Adipocyte (in vitro differentiated cells): Measurements from ENCODE around the gene CCDC110.

Source experiments
- DNase-seq: peaks from one replicate; pipeline ENCODE4 v3.0.0-alpha.2; 2015; ENCODE audit warnings: low read depth
- H3K27me3 ChIP-seq: replicated peaks from 2 replicates; pipeline ENCODE4 v1.7.0; 2013; ENCODE audit warnings: mild to moderate bottlenecking, low read length, moderate library complexity; ENCODE audit not compliant: control insufficient read depth, insufficient read depth
- H3K36me3 ChIP-seq: 2 replicates; pipeline ENCODE4 v1.7.0; 2013; ENCODE audit warnings: low read length, mild to moderate bottlenecking, moderate library complexity; ENCODE audit not compliant: control insufficient read depth, insufficient read depth, severe bottlenecking
- H3K4me1 ChIP-seq: 2 replicates; pipeline ENCODE4 v1.7.0; 2013; ENCODE audit warnings: mild to moderate bottlenecking, low read length, moderate library complexity; ENCODE audit not compliant: control insufficient read depth, insufficient read depth
- H3K4me3 ChIP-seq: 2 replicates; pipeline ENCODE4 v1.7.0; 2013; ENCODE audit warnings: mild to moderate bottlenecking, low read length, moderate library complexity
- H3K9ac ChIP-seq: 2 replicates; pipeline ENCODE4 v1.7.0; 2013; ENCODE audit warnings: mild to moderate bottlenecking, low read length, moderate library complexity
- H3K9me3 ChIP-seq: 2 replicates; pipeline ENCODE4 v1.7.0; 2013; ENCODE audit warnings: mild to moderate bottlenecking, low read length, moderate library complexity; ENCODE audit not compliant: control insufficient read depth

CCDC110 gene

GRCh38 chr4:185470501-185471195 is 885 bp downstream of the CCDC110 start:
- Histone ChIP-seq H3K4me3 (peak overlapping the region; percentile 90), H3K9me3 (no peaks in the 10 kb centered on the region), H3K9ac (peak overlapping the region; percentile 76), H3K36me3 (no peaks in the 10 kb centered on the region), H3K27me3 (no peaks in the 10 kb centered on the region), H3K4me1 (peaks cover 13% of the 10 kb centered on the region)
- peak; percentile 60 for DNase-seq

GRCh38 chr4:185469580-185470154 is 1.9 kb downstream of the CCDC110 start:
- no peaks in the 10 kb centered on the region for H3K9me3 ChIP-seq
- H3K4me1 ChIP-seq = peaks cover 13% of the 10 kb centered on the region
- H3K4me3 ChIP-seq = no peak overlapping the region
- no peaks in the 10 kb centered on the region for H3K27me3 ChIP-seq
- H3K9ac ChIP-seq = no peak overlapping the region
- no peaks in the 10 kb centered on the region for H3K36me3 ChIP-seq
- DNase-seq = no peak

- Histone ChIP-seq H3K27me3 (no peaks in the 10 kb centered on the region), H3K9me3 (no peaks in the 10 kb centered on the region), H3K4me3 (no peak overlapping the region), H3K9ac (no peak overlapping the region), H3K36me3 (no peaks in the 10 kb centered on the region), H3K4me1 (peaks cover 13% of the 10 kb centered on the region)
- no peak for DNase-seq
Measured at GRCh38 chr4:185468999-185469398, 2.5 kb downstream of the CCDC110 start.

GRCh38 chr4:185467991-185468390 is 3.5 kb downstream of the CCDC110 start:
- peaks cover 13% of the 10 kb centered on the region for H3K4me1 ChIP-seq
- no peak overlapping the region for H3K4me3 ChIP-seq
- no peaks in the 10 kb centered on the region for H3K36me3 ChIP-seq
- no peak overlapping the region for H3K9ac ChIP-seq
- no peaks in the 10 kb centered on the region for H3K27me3 ChIP-seq
- no peaks in the 10 kb centered on the region for H3K9me3 ChIP-seq
- no peak for DNase-seq

- Histone ChIP-seq H3K36me3 (no peaks in the 10 kb centered on the region), H3K4me1 (peaks cover 13% of the 10 kb centered on the region), H3K9ac (peak overlapping the region; percentile 37), H3K27me3 (no peaks in the 10 kb centered on the region), H3K9me3 (no peaks in the 10 kb centered on the region), H3K4me3 (peak overlapping the region; percentile 64)
- DNase-seq = peak; percentile 30
Measured at GRCh38 chr4:185467101-185467500, 4.4 kb downstream of the CCDC110 start.

- H3K9ac ChIP-seq = no peak overlapping the region
- H3K36me3 ChIP-seq = no peaks in the 10 kb centered on the region
- peaks cover 13% of the 10 kb centered on the region for H3K4me1 ChIP-seq
- no peak overlapping the region for H3K4me3 ChIP-seq
- no peaks in the 10 kb centered on the region for H3K9me3 ChIP-seq
- no peak for DNase-seq
- H3K27me3 ChIP-seq = no peaks in the 10 kb centered on the region
Measured at GRCh38 chr4:185465707-185466106, 5.8 kb downstream of the CCDC110 start.

- H3K9me3 ChIP-seq = no peaks in the 10 kb centered on the region
- no peak overlapping the region for H3K4me3 ChIP-seq
- no peaks in the 10 kb centered on the region for H3K27me3 ChIP-seq
- peaks cover 11% of the 10 kb centered on the region for H3K4me1 ChIP-seq
- no peak overlapping the region for H3K9ac ChIP-seq
- DNase-seq = peak; percentile 30
- no peaks in the 10 kb centered on the region for H3K36me3 ChIP-seq
Measured at GRCh38 chr4:185464887-185465286, 6.6 kb downstream of the CCDC110 start.

- Histone ChIP-seq H3K9ac (no peak overlapping the region), H3K9me3 (no peaks in the 10 kb centered on the region), H3K4me1 (peaks cover 11% of the 10 kb centered on the region), H3K36me3 (no peaks in the 10 kb centered on the region), H3K27me3 (no peaks in the 10 kb centered on the region), H3K4me3 (no peak overlapping the region)
- no peak for DNase-seq
Measured at GRCh38 chr4:185464183-185464582, 7.3 kb downstream of the CCDC110 start.

GRCh38 chr4:185463541-185463940 is 8.0 kb downstream of the CCDC110 start:
- DNase-seq = no peak
- Histone ChIP-seq H3K4me1 (peaks cover 11% of the 10 kb centered on the region), H3K9me3 (no peaks in the 10 kb centered on the region), H3K27me3 (no peaks in the 10 kb centered on the region), H3K9ac (no peak overlapping the region), H3K4me3 (no peak overlapping the region), H3K36me3 (no peaks in the 10 kb centered on the region)

GRCh38 chr4:185461565-185461964 is 10.0 kb downstream of the CCDC110 start:
- Histone ChIP-seq H3K4me1 (peaks cover 1% of the 10 kb centered on the region), H3K27me3 (no peaks in the 10 kb centered on the region), H3K9ac (no peak overlapping the region), H3K4me3 (no peak overlapping the region), H3K9me3 (no peaks in the 10 kb centered on the region), H3K36me3 (no peaks in the 10 kb centered on the region)
- DNase-seq = no peak

GRCh38 chr4:185457136-185457535 is 14.4 kb downstream of the CCDC110 start:
- DNase-seq = no peak

GRCh38 chr4:185456131-185456530 is 15.4 kb downstream of the CCDC110 start:
- no peaks in the 10 kb centered on the region for H3K36me3 ChIP-seq
- no peaks in the 10 kb centered on the region for H3K4me1 ChIP-seq
- no peak overlapping the region for H3K4me3 ChIP-seq
- H3K27me3 ChIP-seq = no peaks in the 10 kb centered on the region
- no peaks in the 10 kb centered on the region for H3K9me3 ChIP-seq
- no peak overlapping the region for H3K9ac ChIP-seq
- DNase-seq = no peak

More at GRCh38 chr4:185457136-185457535, 14.4 kb downstream of the CCDC110 start:
- Histone ChIP-seq H3K27me3 (no peaks in the 10 kb centered on the region), H3K36me3 (no peaks in the 10 kb centered on the region), H3K4me3 (no peak overlapping the region), H3K9ac (no peak overlapping the region), H3K9me3 (no peaks in the 10 kb centered on the region), H3K4me1 (no peaks in the 10 kb centered on the region)
